IMR-90 (cell line): Measurements from ENCODE around the gene SLC25A21. TPM values are rescaled to one million over a fixed set of nuclear protein-coding genes. Genes with fewer than 3 reads are reported as not detected.

Experiments used
- ATAC-seq: fragments of 200-7000 bp; cut with Tn5 transposase; 2 replicates; pipeline ENCODE4 v1.9.1; 2020; ENCODE audit warnings: low read depth, mild to moderate bottlenecking, moderate library complexity
- BruUV-seq: library from RNA; stranded (reverse); fragments of 400-500 nt; replicated peaks from 2 replicates; lab custom pipeline; 2021; lab: Mats Ljungman, UMichigan
- CTCF ChIA-PET: fragments of 300-600 bp; formaldehyde crosslinking; extraction: SDS; loops from one replicate; lab custom pipeline; 2021; ENCODE audit warnings: antibody characterized with exemption; lab: Yijun Ruan, JAX
- POLR2A ChIA-PET: fragments of 300-600 bp; sonication (Branson Sonifier 250); formaldehyde crosslinking; loops from one replicate; lab custom pipeline; 2022; ENCODE audit warnings: antibody characterized with exemption; ENCODE audit not compliant: unreplicated experiment; lab: Charles Lee
- DNase-seq: peaks from one replicate; pipeline ENCODE4 v3.0.0; 2013
- H2AFZ ChIP-seq: replicated peaks from 2 replicates; pipeline ENCODE3; 2013; ENCODE audit warnings: low read length, mild to moderate bottlenecking; ENCODE audit not compliant: poor library complexity
- H2AK5ac ChIP-seq: 2 replicates; pipeline ENCODE4 v1.6.1; 2013; ENCODE audit warnings: low read depth, low read length, inconsistent platforms
- H2AK9ac ChIP-seq: replicated peaks from 2 replicates; pipeline ENCODE3; 2013; ENCODE audit warnings: mild to moderate bottlenecking, low read depth, low read length, moderate library complexity; ENCODE audit not compliant: poor library complexity
- H2BK120ac ChIP-seq: 2 replicates; pipeline ENCODE4 v1.6.1; 2013; ENCODE audit warnings: low read depth, low read length, inconsistent platforms
- H2BK15ac ChIP-seq: 3 replicates; pipeline ENCODE4 v1.6.1; 2013; ENCODE audit warnings: low read depth, low read length, inconsistent platforms
- H2BK20ac ChIP-seq: 2 replicates; pipeline ENCODE4 v1.6.1; 2013; ENCODE audit warnings: low read depth, mild to moderate bottlenecking, inconsistent platforms, low read length, moderate library complexity
- H2BK5ac ChIP-seq: 2 replicates; pipeline ENCODE4 v1.6.1; 2013; ENCODE audit warnings: mild to moderate bottlenecking, low read depth, low read length, inconsistent platforms; ENCODE audit not compliant: poor library complexity, severe bottlenecking
- H3K14ac ChIP-seq: replicated peaks from 2 replicates; pipeline ENCODE4 v1.6.1; 2013; ENCODE audit warnings: low read depth, low read length, inconsistent platforms
- H3K18ac ChIP-seq: 2 replicates; pipeline ENCODE4 v1.6.1; 2013; ENCODE audit warnings: low read depth, low read length, control low read depth
- H3K23ac ChIP-seq: 2 replicates; pipeline ENCODE4 v1.6.1; 2013; ENCODE audit warnings: low read depth, low read length, inconsistent platforms
- H3K27ac ChIP-seq: 2 replicates; pipeline ENCODE4 v1.5.1; 2013; ENCODE audit warnings: mild to moderate bottlenecking, control low read depth, low read length; ENCODE audit not compliant: insufficient read depth
- H3K27me3 ChIP-seq: 2 replicates; pipeline ENCODE4 v1.6.1; 2013; ENCODE audit warnings: low read length; ENCODE audit not compliant: control insufficient read depth, insufficient read depth
- H3K36me3 ChIP-seq: 2 replicates; pipeline ENCODE4 v1.6.1; 2013; ENCODE audit warnings: low read length, mixed read lengths; ENCODE audit not compliant: control insufficient read depth, insufficient read depth
- H3K4ac ChIP-seq: 2 replicates; pipeline ENCODE4 v1.6.1; 2013; ENCODE audit warnings: low read depth, low read length, inconsistent platforms
- H3K4me1 ChIP-seq: 2 replicates; pipeline ENCODE4 v1.6.1; 2013; ENCODE audit warnings: low read length, mixed read lengths; ENCODE audit not compliant: control insufficient read depth, insufficient read depth
- H3K4me2 ChIP-seq: 2 replicates; pipeline ENCODE4 v1.6.1; 2013; ENCODE audit warnings: low read depth, mild to moderate bottlenecking, control low read depth, low read length, moderate library complexity
- H3K4me3 ChIP-seq: 2 replicates; pipeline ENCODE4 v1.5.1; 2013; ENCODE audit warnings: low read depth, mild to moderate bottlenecking, control low read depth, low read length, moderate library complexity; ENCODE audit not compliant: insufficient read depth
- H3K56ac ChIP-seq: 2 replicates; pipeline ENCODE4 v1.6.1; 2013; ENCODE audit warnings: low read length, inconsistent platforms; ENCODE audit not compliant: insufficient read depth; ENCODE audit errors: extremely low read depth
- H3K79me1 ChIP-seq, 2 experiments: 2 replicates each; pipeline ENCODE4 v1.6.1; 2013; ENCODE audit warnings: low read length in 2 of 2, inconsistent platforms in 1 of 2, low read depth in 1 of 2
- H3K9ac ChIP-seq: 2 replicates; pipeline ENCODE4 v1.6.1; 2013; ENCODE audit warnings: low read depth, low read length, control low read depth
- H3K9me1 ChIP-seq: 2 replicates; pipeline ENCODE4 v1.6.1; 2013; ENCODE audit warnings: low read length, inconsistent platforms; ENCODE audit not compliant: insufficient read depth
- H3K9me3 ChIP-seq: 2 replicates; pipeline ENCODE4 v1.6.1; 2013; ENCODE audit warnings: low read length; ENCODE audit not compliant: control insufficient read depth, insufficient read depth
- H4K20me1 ChIP-seq: 2 replicates; pipeline ENCODE4 v1.6.1; 2013; ENCODE audit warnings: low read length, inconsistent platforms; ENCODE audit not compliant: insufficient read depth
- H4K5ac ChIP-seq: 2 replicates; pipeline ENCODE4 v1.6.1; 2013; ENCODE audit warnings: mild to moderate bottlenecking, low read depth, low read length, control low read depth
- H4K8ac ChIP-seq, 2 experiments: 2 replicates each; pipeline ENCODE4 v1.6.1; 2013; ENCODE audit warnings: low read depth in 2 of 2, low read length in 2 of 2, control low read depth in 1 of 2, inconsistent platforms in 1 of 2
- H4K91ac ChIP-seq: 2 replicates; pipeline ENCODE4 v1.6.1; 2013; ENCODE audit warnings: low read depth, low read length, inconsistent platforms; ENCODE audit not compliant: insufficient read depth
- CEBPB ChIP-seq: IDR thresholded peaks from 2 replicates; pipeline ENCODE4 v1.6.1; 2012; ENCODE audit warnings: low read depth, low read length, improper control_type of control experiment
- MAZ ChIP-seq: IDR thresholded peaks from 2 replicates; pipeline ENCODE4 v1.6.1; 2012; ENCODE audit warnings: low read depth, mild to moderate bottlenecking, low read length, improper control_type of control experiment, moderate library complexity, borderline replicate concordance
- MXI1 ChIP-seq: IDR thresholded peaks from 2 replicates; pipeline ENCODE4 v1.6.1; 2012; ENCODE audit warnings: low read depth, mild to moderate bottlenecking, low read length, moderate library complexity, borderline replicate concordance
- NFE2L2 ChIP-seq: fragments of 150-350 bp; IDR thresholded peaks from 2 replicates; pipeline ENCODE4 v1.6.1; 2016; ENCODE audit warnings: low read depth, mild to moderate bottlenecking, low read length
- RCOR1 ChIP-seq: IDR thresholded peaks from 2 replicates; pipeline ENCODE4 v1.6.1; 2012; ENCODE audit warnings: mild to moderate bottlenecking, low read length, improper control_type of control experiment; ENCODE audit not compliant: insufficient replicate concordance
- RFX5 ChIP-seq: IDR thresholded peaks from 2 replicates; pipeline ENCODE4 v1.8.0; 2012; ENCODE audit warnings: low read depth, mild to moderate bottlenecking, low read length, moderate library complexity
- USF2 ChIP-seq: fragments of 150-350 bp; IDR thresholded peaks from 2 replicates; pipeline ENCODE4 v1.6.1; 2017; ENCODE audit warnings: mild to moderate bottlenecking, antibody characterized with exemption, low read length, low read depth
- WGBS, 2 experiments: methylation state at CpG; one replicate each; pipeline versions ENCODE4 v1.1.5 to v1.1.7; 2013; ENCODE audit warnings: missing lambda C conversion rate in 2 of 2; ENCODE audit not compliant: insufficient read length in 1 of 2; ENCODE audit errors: extremely low coverage in 2 of 2; 5-methylcytosine and 5-hydroxymethylcytosine counted together
- dilution Hi-C: fragments of 300-500 bp; cut with HindIII; formaldehyde crosslinking; loops from one replicate; pipeline ENCODE4 v1.14.3; 2018; ENCODE audit warnings: low sequenced_read_pairs; ENCODE audit not compliant: unreplicated experiment
- in situ Hi-C: fragments of 300-500 bp; cut with MboI; formaldehyde crosslinking; loops from 3 replicates; pipeline ENCODE4 v1.14.3; 2019; ENCODE audit warnings: low sequenced_read_pairs, inconsistent platforms, mixed read lengths
- intact Hi-C: fragments of 100-400 bp; cut with micrococcal nuclease; formaldehyde crosslinking; loops from 2 replicates; pipeline ENCODE4 v1.10.0; 2022
- polyA plus RNA-seq, 3 experiments: library from polyadenylated mRNA; depleted of rRNA; stranded (reverse); fragments of >200 nt; gene quantifications; 2 replicates each; pipeline ENCODE4 v1.2.3, GENCODE V29; 2012; ENCODE audit warnings: low replicate concordance in 1 of 3
- total RNA-seq: library from RNA; depleted of rRNA; stranded (reverse); fragments of >200 nt; gene quantifications from 2 replicates; pipeline ENCODE4 v1.2.3, GENCODE V29; 2012

The SLC25A21 gene
- total and polyA plus RNA-seq, 2 of the 4 experiments (the other 2 are of a cell fraction), result 0.62 to 0.90 TPM

DNA sequence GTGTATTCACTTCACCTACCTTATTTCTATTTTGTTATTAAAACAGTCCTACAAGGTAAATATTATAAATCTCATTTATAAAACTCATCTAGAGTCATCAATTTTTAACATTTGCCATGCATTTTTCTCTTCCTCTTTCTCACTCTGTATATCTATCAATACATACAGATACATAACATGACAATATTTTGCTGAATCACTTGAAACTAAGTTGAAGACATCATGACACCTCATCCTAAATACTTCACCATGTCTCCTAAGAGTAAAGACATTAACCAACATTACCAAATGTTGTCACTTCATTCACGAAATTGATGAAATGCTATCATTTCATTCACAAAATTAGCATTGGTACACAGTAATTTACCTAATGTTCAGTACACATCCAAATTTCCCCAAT is 329.0 kb downstream of the SLC25A21 start:
- Histone ChIP-seq H2BK5ac (no peak overlapping the region), H2AK9ac (no peak overlapping the region), H3K79me1 (no peaks in the 10 kb centered on the region), H3K27me3 (no peaks in the 10 kb centered on the region; the same call in none of the 2 replicates), H3K9me1 (no peaks in the 10 kb centered on the region), H4K5ac (no peak overlapping the region), H4K8ac (no peak overlapping the region), H3K18ac (no peak overlapping the region), H3K4ac (no peak overlapping the region), H3K14ac (no peak overlapping the region), H4K20me1 (no peaks in the 10 kb centered on the region), H3K27ac (no peak overlapping the region), H3K4me1 (no peaks in the 10 kb centered on the region), H3K23ac (no peak overlapping the region), H3K4me2 (no peak overlapping the region), H3K9ac (no peak overlapping the region), H2BK20ac (no peak overlapping the region), H2BK120ac (no peak overlapping the region), H4K91ac (no peak overlapping the region), H3K9me3 (no peaks in the 10 kb centered on the region), H2AK5ac (no peak overlapping the region), H2BK15ac (no peak overlapping the region), H3K4me3 (no peak overlapping the region), H2AFZ (no peak overlapping the region), H3K56ac (no peak overlapping the region), H3K36me3 (no peaks in the 10 kb centered on the region)
- ChIA-PET CTCF (no interaction called here), POLR2A (no interaction called here)
- TF ChIP-seq MXI1 (no peak), MAZ (no peak), CEBPB (no peak), RCOR1 (no peak), NFE2L2 (no peak), RFX5 (no peak), USF2 (no peak)
- BruUV-seq, result no TSS peak
- ATAC-seq, result no peak
- DNase-seq, result no peak
- no CpG with 5 or more reads among the region's 1 CpG for WGBS, 2 experiments
- dilution Hi-C loops, result no loop called here
- intact Hi-C loops, result no loop called here
- in situ Hi-C loops, result no loop called here
